GM19324 (cell line): ENCODE results near the gene MRPL40.
"Not testable (repeated sequence)": the region's sequence is repeated elsewhere in the genome, so short reads cannot be mapped to it uniquely, and the experiment has no call there.

Experiments used
- ATAC-seq: cut with Tn5 transposase; IDR thresholded peaks from one replicate; pipeline ENCODE4 v1.9.1; 2021; ENCODE audit warnings: mild to moderate bottlenecking, moderate library complexity; ENCODE audit not compliant: unreplicated experiment, low FRiP score

The MRPL40 gene

GRCh38 chr22:19436444-19437161, 4.3 kb downstream of the MRPL40 start:
- ATAC-seq = not testable (repeated sequence)

GRCh38 chr22:19438298-19438697, 6.0 kb downstream of the MRPL40 start:
- no peak for ATAC-seq

- no peak for ATAC-seq
These were observed 8.3 kb downstream of the MRPL40 start for GRCh38 chr22:19440411-19441195.

GRCh38 chr22:19442166-19442565, 9.8 kb downstream of the MRPL40 start:
- no peak for ATAC-seq

GRCh38 chr22:19443544-19444211, 11.3 kb downstream of the MRPL40 start:
- no peak for ATAC-seq

- ATAC-seq = not testable (repeated sequence)
These were observed 13.1 kb downstream of the MRPL40 start for GRCh38 chr22:19445279-19445982.

- ATAC-seq = no peak
These were observed 14.4 kb downstream of the MRPL40 start for GRCh38 chr22:19446603-19447329.

- peak; percentile 83 for ATAC-seq
These were observed 15.2 kb downstream of the MRPL40 start, which contains the start of gene C22orf39 for GRCh38 chr22:19447330-19448075. Gene C22orf39, minus strand, starts transcription at chr22:19447711. Its CDS starts 23 bp downstream, at chr22:19447688.

GRCh38 chr22:19448076-19448607, 15.8 kb downstream of the MRPL40 start:
- no peak for ATAC-seq

GRCh38 chr22:19448739-19449421, 16.5 kb downstream of the MRPL40 start:
- no peak for ATAC-seq

- no peak for ATAC-seq
These were observed 17.1 kb downstream of the MRPL40 start for GRCh38 chr22:19449422-19449767.

- no peak for ATAC-seq
These were observed 18.2 kb downstream of the MRPL40 start for GRCh38 chr22:19450363-19451175.

- ATAC-seq = no peak
These were observed 19.2 kb downstream of the MRPL40 start for GRCh38 chr22:19451570-19451969.

- ATAC-seq = no peak
These were observed 21.4 kb downstream of the MRPL40 start for GRCh38 chr22:19453718-19454117.

GRCh38 chr22:19454156-19454555, 21.8 kb downstream of the MRPL40 start:
- no peak for ATAC-seq

GRCh38 chr22:19455033-19455432, 22.7 kb downstream of the MRPL40 start:
- ATAC-seq = no peak

GRCh38 chr22:19455585-19456370, 23.4 kb downstream of the MRPL40 start:
- ATAC-seq = no peak
